HG02571 (cell line): Measurements from ENCODE around the gene PARM1.

ENCODE experiments used
- ATAC-seq: cut with Tn5 transposase; IDR thresholded peaks from one replicate; pipeline ENCODE4 v1.9.1; 2021; ENCODE audit warnings: mild to moderate bottlenecking, moderate library complexity; ENCODE audit not compliant: unreplicated experiment

PARM1 gene

GRCh38 chr4:74942251-74942917, 9.5 kb downstream of the PARM1 start:
- ATAC-seq = no peak

- ATAC-seq = no peak
These were observed 10.0 kb downstream of the PARM1 start for GRCh38 chr4:74942918-74943253.

DNA sequence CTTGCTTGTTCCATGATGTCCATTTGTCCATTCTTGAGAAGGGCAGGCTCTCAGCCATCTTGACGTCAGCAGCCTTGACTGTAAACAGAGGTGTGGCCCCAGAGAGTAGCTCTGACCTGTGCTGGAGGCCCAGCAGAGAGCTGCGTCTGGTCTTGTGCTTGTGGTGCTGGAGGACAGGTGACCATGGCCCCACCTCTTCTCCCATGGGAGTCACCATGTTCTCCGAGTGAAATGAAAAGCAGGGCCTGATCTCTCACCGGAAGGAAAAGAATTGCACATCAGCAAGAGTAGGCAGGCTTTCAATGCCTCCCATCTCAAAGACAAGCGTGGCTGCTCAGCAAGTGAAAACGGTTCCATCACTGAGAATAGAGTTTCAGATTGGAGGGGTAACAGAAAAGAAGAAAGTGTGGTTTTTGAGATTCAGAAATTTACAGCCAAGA, 11.5 kb downstream of the PARM1 start:
- ATAC-seq = no peak

DNA sequence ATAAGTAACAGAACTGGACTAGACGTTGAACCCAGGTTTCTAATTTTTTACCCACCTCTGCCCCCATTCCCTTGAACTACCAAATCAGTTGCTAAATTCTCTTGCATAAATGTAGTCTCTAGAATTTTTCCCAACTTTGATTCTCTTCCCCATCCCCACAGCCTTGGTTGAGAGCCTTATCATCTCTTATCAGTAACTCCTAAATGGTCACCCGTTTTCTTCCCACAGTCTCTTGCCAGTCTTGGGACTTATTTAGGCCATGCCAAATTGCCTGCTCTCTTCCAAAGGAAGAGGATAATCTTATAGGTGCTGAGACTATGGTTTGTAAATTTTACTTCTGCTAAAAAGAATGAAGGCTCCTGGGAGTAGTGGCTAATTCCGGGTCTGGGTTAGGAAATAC, 13.3 kb downstream of the PARM1 start:
- no peak for ATAC-seq

- no peak for ATAC-seq
These were observed 14.9 kb downstream of the PARM1 start for GRCh38 chr4:74947798-74948197.

- ATAC-seq = no peak
These were observed 15.3 kb downstream of the PARM1 start for GRCh38 chr4:74948236-74948635.

DNA sequence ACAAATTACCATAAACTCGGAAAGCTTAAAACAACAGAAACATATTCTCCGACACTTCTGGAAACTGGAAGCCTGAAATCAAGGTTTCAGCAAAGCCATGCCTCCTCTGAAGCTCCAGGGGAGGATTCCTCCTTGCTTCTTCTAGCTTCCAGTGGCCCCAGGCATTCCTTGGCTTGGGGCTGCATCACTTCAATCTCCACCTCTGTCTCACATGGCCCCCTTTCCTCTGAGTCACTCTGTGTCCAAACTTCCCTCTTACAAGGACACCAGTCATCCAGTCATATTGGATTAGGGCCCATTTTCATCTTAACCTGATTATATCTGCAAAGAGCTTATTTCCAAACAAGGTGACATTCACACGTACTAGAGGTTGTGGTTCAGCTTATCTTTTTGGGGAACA, 17.3 kb downstream of the PARM1 start:
- no peak for ATAC-seq

DNA sequence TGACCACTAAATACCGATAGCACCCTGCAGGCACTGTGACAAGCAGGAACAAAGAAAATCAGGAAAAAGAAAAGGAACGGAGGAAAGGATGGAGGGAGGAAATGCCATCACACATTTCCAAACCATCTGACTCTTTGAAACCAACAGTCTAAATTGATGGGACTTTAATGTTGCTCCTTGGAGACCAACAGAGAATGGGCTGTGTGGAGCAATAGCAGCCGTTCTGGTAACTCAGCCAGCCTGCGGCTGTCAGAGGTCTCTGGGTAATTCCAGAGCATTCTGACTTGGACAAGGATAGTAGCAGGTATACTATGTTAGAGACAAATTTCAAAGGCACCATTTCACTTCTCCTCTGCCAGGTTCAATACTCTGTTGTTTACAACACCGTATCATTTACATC, 18.0 kb downstream of the PARM1 start:
- no peak for ATAC-seq

GRCh38 chr4:74953647-74954046, 20.7 kb downstream of the PARM1 start:
- ATAC-seq = no peak

GRCh38 chr4:74958881-74959280, 26.0 kb downstream of the PARM1 start:
- ATAC-seq = no peak

DNA sequence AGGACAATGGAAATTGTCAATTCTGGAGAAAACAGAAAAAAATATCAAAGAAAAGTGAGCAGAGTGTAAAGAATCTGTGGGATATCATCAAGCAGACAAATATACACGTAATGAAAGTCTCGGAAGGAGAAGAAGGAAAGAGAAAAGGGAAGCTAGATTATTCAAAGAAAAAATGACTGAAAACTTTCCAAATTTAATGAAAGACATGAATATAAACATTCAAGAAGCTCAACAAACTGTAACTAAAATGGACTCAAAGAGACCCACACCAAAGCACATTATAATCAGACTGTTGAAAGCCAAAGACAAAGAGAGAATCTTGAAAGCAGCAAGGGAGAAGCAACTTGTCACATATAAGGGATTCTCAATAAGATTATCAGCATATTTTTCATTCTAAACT, 28.3 kb downstream of the PARM1 start:
- no peak for ATAC-seq

- ATAC-seq = no peak
These were observed 29.7 kb downstream of the PARM1 start for GRCh38 chr4:74962584-74962983.

- no peak for ATAC-seq
These were observed 31.4 kb downstream of the PARM1 start for GRCh38 chr4:74964311-74964710.

GRCh38 chr4:74967324-74967723, 34.4 kb downstream of the PARM1 start:
- no peak for ATAC-seq

DNA sequence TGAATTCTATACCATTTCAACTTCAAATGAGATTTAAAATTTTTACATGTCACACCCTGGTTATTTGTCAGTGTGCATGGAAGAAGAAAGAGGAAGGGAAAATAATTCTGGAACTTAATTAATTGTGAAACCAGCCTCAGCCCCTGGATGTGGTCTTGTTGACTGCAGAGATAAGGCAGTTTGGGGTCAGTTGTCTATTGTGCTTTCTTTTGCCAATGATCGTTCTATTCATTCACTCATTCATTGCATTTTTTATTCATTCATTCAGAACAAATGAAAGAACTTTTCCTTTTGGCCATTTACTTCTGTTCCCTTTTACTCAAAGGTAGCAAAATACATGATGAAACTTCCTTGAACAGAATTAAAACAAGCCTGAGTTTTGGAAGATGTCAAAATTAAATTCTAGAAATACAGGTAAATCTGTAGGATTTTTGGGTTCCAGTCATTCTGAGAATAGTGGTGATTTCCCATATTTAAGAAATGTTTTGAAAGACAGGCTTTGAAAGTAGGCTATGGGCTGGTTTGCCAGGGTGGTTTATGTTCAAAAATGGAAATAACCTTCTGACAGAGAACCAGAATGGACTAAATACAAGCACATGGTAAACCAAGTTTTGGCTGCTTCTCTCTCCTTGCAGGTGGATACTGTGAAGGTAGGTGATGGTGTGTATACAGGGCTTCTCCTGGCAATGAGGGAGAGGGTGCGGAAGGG, 35.7 kb downstream of the PARM1 start:
- ATAC-seq = peak; percentile 69

DNA sequence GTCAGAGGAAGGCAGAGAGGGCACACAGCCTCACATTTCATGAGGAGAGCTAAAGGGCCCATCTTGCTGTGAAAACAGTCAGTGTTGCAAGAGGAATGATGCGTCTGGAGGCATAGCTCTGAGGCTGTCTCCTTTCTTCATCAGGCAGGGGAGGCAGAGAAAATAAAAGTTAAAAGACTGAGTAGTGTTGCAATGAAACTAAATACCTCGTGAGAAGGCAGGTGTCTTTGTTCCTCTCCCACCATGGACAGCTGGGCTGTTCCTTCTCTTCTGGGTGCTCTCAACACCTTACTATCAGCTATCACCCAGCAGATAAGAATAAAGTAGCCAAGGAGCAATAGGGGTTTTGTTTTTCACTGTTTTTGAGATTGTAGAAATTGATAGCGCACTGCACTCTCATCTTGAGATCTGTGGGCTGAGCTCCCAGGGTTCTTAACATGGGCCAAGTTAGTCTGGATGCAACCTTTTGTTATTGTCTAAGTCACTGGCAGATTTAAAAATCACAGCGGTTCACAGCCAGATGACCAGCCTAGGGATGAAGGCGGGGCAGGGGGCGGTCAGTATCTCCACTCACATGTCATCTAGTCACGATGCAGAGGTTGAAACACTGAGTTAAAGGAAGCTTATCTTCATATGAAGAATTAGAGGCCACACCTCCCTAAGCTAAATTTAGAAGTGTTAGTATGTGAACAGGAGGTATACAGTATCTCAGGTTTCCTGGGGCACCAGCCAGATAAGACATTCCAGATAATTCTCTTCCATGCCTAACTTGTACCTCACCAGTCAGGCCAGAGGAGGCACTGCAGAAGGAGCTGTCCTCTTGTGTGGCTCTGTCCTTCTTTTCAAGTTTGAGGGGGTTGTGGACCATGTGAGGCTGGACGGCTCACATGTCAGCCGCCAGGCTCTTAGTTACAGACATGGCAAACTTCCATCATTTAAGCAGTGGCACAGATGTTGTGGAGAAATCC, 36.9 kb downstream of the PARM1 start:
- ATAC-seq = no peak

GRCh38 chr4:74970577-74970976, 37.7 kb downstream of the PARM1 start:
- ATAC-seq = no peak

- ATAC-seq = no peak
These were observed 38.9 kb downstream of the PARM1 start for GRCh38 chr4:74971862-74972261.

DNA sequence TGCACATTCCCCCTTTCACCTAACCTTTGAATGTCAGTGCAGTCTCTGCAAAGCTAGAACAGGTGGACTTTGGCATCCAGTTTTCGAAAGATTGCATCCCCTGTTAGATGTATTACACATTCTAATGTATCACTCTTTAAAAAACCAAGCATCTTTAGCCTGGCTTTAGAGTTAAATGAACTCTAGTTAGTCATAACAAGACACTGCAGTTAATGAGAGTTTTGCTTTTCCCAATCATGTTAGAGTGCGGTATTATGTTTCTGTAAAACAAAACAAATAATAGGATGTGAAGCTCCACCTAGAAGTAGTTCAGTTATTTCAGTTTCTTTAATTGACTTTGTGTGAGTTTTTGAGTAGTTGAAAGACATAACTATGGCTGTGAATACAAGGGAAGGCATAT, 42.2 kb downstream of the PARM1 start:
- no peak for ATAC-seq

DNA sequence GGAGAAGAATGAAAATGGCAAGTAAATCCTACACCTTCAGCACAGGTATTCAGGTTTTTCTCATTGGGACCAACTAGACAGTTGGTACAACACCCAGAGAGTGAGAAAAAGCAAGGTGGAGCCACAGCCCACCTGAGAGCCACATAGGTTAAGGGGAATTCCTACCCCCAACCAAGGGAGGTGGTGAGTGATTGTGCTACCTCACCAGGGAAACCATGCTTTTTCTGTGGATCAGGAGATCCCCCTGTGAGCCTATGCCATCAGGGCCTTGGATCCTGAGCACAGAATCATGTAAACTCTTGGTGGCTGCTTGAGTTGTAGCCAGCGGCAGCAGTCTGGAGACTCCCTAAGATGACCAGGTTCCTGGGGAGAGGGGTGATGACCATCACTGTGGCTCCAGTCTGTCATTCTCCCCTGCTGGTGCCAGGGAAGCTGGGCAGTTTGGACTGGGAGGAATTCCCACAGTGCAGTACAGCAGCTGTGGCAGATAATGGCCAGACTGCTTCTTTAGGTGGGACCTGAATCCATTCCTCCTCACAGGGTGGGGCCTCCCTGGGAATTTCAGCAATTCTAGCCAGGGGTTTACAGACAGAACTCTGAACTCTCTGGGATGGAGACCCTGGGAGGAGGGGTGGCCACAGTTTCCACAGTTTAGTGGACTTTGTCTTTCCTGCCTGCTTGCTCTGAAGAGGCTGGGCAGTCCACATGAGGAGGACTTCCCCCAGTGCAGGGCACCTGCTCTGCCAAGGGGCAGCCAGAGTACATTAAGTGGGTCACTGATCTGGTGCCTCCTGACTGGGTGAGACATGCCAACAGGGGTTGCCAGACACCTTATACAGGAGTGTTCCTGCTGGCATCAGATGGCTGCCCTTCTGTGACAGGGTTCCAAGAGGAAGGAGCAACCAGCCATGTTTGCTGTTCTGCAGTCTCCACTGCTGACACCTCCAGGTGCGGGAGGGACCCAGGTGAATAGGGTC, 43.2 kb downstream of the PARM1 start:
- no peak for ATAC-seq
